ENCODE measurements around the gene PCA3. TPM values are rescaled to one million over a fixed set of nuclear protein-coding genes. Genes with fewer than 3 reads are reported as not detected.

The PCA3 gene
- total and polyA plus RNA-seq, 4 donors = 0.32 to 2.0 (median 0.81) TPM; not detected in 1

DNA sequence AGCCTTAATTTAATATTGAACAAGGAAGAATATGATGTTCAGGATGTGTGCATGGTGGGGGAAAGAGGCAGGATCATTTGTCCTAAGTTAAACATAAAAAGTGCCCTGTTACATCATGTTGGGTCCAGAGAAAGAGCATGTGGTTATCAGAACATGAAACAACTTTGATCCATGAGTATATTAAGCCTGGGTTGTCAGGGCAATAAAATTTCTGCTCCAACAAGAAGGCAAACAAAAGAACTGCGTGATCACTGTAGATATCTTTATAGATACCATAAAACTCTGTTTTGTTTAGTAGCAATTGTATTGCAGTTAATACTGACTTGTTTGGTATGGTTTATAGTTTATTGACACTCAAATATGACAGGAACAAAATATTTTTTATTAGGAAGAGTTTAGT is 35.2 kb downstream of the PCA3 start:
- ATAC-seq (ENCODE audit: low FRiP score) (no peak), DNase-seq (no peak)
- Histone ChIP-seq H3K9me3 (ENCODE audit: control insufficient read depth, low read length) (no peaks in the 10 kb centered on the region), H3K4me1 (ENCODE audit: control insufficient read depth in 1 of 2, insufficient read depth in 2 of 2, low read length in 2 of 2) (peaks cover 0 to 3% of the 10 kb centered on the region in 2 donors), H3K36me3 (ENCODE audit: control insufficient read depth in 1 of 2, insufficient read depth in 2 of 2, low read length in 1 of 2) (peaks cover 1 to 5% of the 10 kb centered on the region in 2 donors), H3K27me3 (ENCODE audit: control insufficient read depth in 1 of 2, insufficient read depth in 2 of 2, low read length in 1 of 2) (no peaks in the 10 kb centered on the region), H3K4me3 (ENCODE audit: low read length in 2 of 2) (no peak overlapping the region), H3K27ac (ENCODE audit: low read depth in 1 of 2, low read length in 2 of 2) (no peak overlapping the region)
- 91 to 96% methylated on average over 1 of the region's 1 CpG for WGBS, 2 donors
- intact Hi-C loops (cut with DNase I) = no loop called here

GRCh38 chr9:76800901-76801300 is 36.7 kb downstream of the PCA3 start:
- DNase-seq (no peak), ATAC-seq (ENCODE audit: low FRiP score) (no peak)
- Histone ChIP-seq H3K4me1 (ENCODE audit: control insufficient read depth in 1 of 2, insufficient read depth in 2 of 2, low read length in 2 of 2) (peaks cover 0 to 3% of the 10 kb centered on the region in 2 donors), H3K9me3 (ENCODE audit: control insufficient read depth, low read length) (no peaks in the 10 kb centered on the region), H3K27ac (ENCODE audit: low read depth in 1 of 2, low read length in 2 of 2) (no peak overlapping the region), H3K27me3 (ENCODE audit: control insufficient read depth in 1 of 2, insufficient read depth in 2 of 2, low read length in 1 of 2) (no peaks in the 10 kb centered on the region), H3K36me3 (ENCODE audit: control insufficient read depth in 1 of 2, insufficient read depth in 2 of 2, low read length in 1 of 2) (peaks cover 2% of the 10 kb centered on the region in 2 donors), H3K4me3 (ENCODE audit: low read length in 2 of 2) (no peak overlapping the region)
- WGBS, 2 donors = 93 to 96% methylated on average over 1 of the region's 1 CpG
- intact Hi-C loops (cut with DNase I) = no loop called here

- 92 to 94% methylated on average over 2 of the region's 2 CpGs for WGBS, 2 donors
- DNase-seq (no peak), ATAC-seq (ENCODE audit: low FRiP score) (no peak)
- no peaks in the 10 kb centered on the region for H3K4me1 ChIP-seq (ENCODE audit: control insufficient read depth in 1 of 2, insufficient read depth in 2 of 2, low read length in 2 of 2)
- intact Hi-C loops (cut with DNase I) = no loop called here
- H3K9me3 ChIP-seq (ENCODE audit: control insufficient read depth, low read length) = no peaks in the 10 kb centered on the region
- no peak overlapping the region for H3K27ac ChIP-seq (ENCODE audit: low read depth in 1 of 2, low read length in 2 of 2)
- H3K4me3 ChIP-seq (ENCODE audit: low read length in 2 of 2) = no peak overlapping the region
- peaks cover 0 to 2% of the 10 kb centered on the region in 2 donors for H3K36me3 ChIP-seq (ENCODE audit: control insufficient read depth in 1 of 2, insufficient read depth in 2 of 2, low read length in 1 of 2)
- no peaks in the 10 kb centered on the region for H3K27me3 ChIP-seq (ENCODE audit: control insufficient read depth in 1 of 2, insufficient read depth in 2 of 2, low read length in 1 of 2)
Observed at GRCh38 chr9:76803083-76803482, 38.8 kb downstream of the PCA3 start.

- Histone ChIP-seq H3K36me3 (ENCODE audit: control insufficient read depth in 1 of 2, insufficient read depth in 2 of 2, low read length in 1 of 2) (peaks cover 0 to 2% of the 10 kb centered on the region in 2 donors), H3K27ac (ENCODE audit: low read depth in 1 of 2, low read length in 2 of 2) (no peak overlapping the region), H3K27me3 (ENCODE audit: control insufficient read depth in 1 of 2, insufficient read depth in 2 of 2, low read length in 1 of 2) (no peaks in the 10 kb centered on the region), H3K4me1 (ENCODE audit: control insufficient read depth in 1 of 2, insufficient read depth in 2 of 2, low read length in 2 of 2) (no peaks in the 10 kb centered on the region), H3K9me3 (ENCODE audit: control insufficient read depth, low read length) (no peaks in the 10 kb centered on the region), H3K4me3 (ENCODE audit: low read length in 2 of 2) (no peak overlapping the region)
- ATAC-seq (ENCODE audit: low FRiP score) (no peak), DNase-seq (no peak)
- intact Hi-C loops (cut with DNase I) = no loop called here
- WGBS, 2 donors = 89 to 94% methylated on average over 7 of the region's 7 CpGs
Observed at GRCh38 chr9:76803762-76804161, 39.5 kb downstream of the PCA3 start.

GRCh38 chr9:76808636-76809035 is 44.4 kb downstream of the PCA3 start:
- DNase-seq (no peak), ATAC-seq (ENCODE audit: low FRiP score) (no peak)
- H3K4me1 ChIP-seq (ENCODE audit: control insufficient read depth in 1 of 2, insufficient read depth in 2 of 2, low read length in 2 of 2) = peaks cover 0 to 3% of the 10 kb centered on the region in 2 donors
- no peak overlapping the region for H3K27ac ChIP-seq (ENCODE audit: low read depth in 1 of 2, low read length in 2 of 2)
- WGBS, 2 donors = 67 to 68% methylated on average over 5 of the region's 5 CpGs
- no peaks in the 10 kb centered on the region for H3K27me3 ChIP-seq (ENCODE audit: control insufficient read depth in 1 of 2, insufficient read depth in 2 of 2, low read length in 1 of 2)
- intact Hi-C loops (cut with DNase I) = no loop called here
- H3K4me3 ChIP-seq (ENCODE audit: low read length in 2 of 2) = no peak overlapping the region
- H3K9me3 ChIP-seq (ENCODE audit: control insufficient read depth, low read length) = no peaks in the 10 kb centered on the region
- peaks cover 0 to 8% of the 10 kb centered on the region in 2 donors for H3K36me3 ChIP-seq (ENCODE audit: control insufficient read depth in 1 of 2, insufficient read depth in 2 of 2, low read length in 1 of 2)

DNA sequence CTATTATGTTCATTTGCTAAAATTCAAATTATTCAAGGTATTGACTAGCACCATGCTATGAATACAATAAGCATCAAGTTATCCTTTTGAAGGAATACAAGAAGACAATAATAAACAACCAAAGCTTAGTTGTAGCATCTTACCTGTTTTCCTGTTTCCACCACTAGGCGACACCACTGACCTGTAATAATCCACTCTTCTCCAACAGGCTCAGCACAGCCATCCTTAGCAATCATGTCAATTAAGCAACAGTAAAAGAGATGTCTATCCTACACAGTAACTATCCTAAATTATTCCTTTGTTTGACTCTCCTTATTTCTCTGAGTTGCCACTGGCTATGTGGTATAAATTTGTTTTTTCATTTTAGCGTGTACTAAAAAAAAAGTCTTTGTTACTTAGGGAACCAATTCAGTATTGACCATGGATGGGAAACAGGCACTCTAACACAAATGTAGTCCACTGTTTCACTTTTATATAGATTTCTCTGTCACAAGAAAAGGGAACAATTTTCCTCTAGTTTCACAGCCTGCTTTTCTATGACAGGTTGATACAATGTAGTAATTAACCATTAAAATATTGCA is 46.2 kb downstream of the PCA3 start:
- ATAC-seq (ENCODE audit: low FRiP score) = peak; percentile 63
- Histone ChIP-seq H3K4me3 (ENCODE audit: low read length in 2 of 2) (no peak overlapping the region), H3K4me1 (ENCODE audit: control insufficient read depth in 1 of 2, insufficient read depth in 2 of 2, low read length in 2 of 2) (peaks cover 0 to 3% of the 10 kb centered on the region in 2 donors), H3K9me3 (ENCODE audit: control insufficient read depth, low read length) (no peaks in the 10 kb centered on the region), H3K27me3 (ENCODE audit: control insufficient read depth in 1 of 2, insufficient read depth in 2 of 2, low read length in 1 of 2) (no peaks in the 10 kb centered on the region), H3K36me3 (ENCODE audit: control insufficient read depth in 1 of 2, insufficient read depth in 2 of 2, low read length in 1 of 2) (peaks cover 0 to 6% of the 10 kb centered on the region in 2 donors), H3K27ac (ENCODE audit: low read depth in 1 of 2, low read length in 2 of 2) (no peak overlapping the region)
- no peak for DNase-seq
- 36 to 39% methylated on average over 2 of the region's 2 CpGs for WGBS, 2 donors
- intact Hi-C loops (cut with DNase I) = loop anchor here (1.0 kb wide), 2 partner anchors 177 to 178 kb away; no protein-coding TSS in a partner anchor

DNA sequence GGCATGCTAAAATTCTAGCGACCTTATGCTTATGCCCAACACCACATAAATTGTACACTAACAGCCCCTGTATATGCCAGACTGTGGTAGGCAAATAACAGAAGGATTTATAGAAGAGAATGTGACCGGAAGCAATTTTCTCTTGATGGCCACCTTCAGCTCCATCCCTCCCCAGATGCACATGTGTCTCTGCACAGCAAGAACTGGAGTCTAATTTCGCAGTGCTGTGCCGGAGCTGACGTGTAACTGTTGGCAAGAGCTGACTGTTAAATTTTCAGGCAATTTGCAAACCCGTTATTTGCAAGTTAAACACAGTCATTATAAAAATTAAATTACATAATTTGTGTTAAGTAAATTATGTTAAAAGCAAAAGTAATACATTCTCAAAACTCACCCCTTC is 48.4 kb downstream of the PCA3 start:
- Histone ChIP-seq H3K9me3 (ENCODE audit: control insufficient read depth, low read length) (no peaks in the 10 kb centered on the region), H3K4me3 (ENCODE audit: low read length in 2 of 2) (no peak overlapping the region), H3K4me1 (ENCODE audit: control insufficient read depth in 1 of 2, insufficient read depth in 2 of 2, low read length in 2 of 2) (peaks cover 2 to 3% of the 10 kb centered on the region in 2 donors), H3K36me3 (ENCODE audit: control insufficient read depth in 1 of 2, insufficient read depth in 2 of 2, low read length in 1 of 2) (peaks cover 0 to 9% of the 10 kb centered on the region in 2 donors), H3K27ac (ENCODE audit: low read depth in 1 of 2, low read length in 2 of 2) (no peak overlapping the region), H3K27me3 (ENCODE audit: control insufficient read depth in 1 of 2, insufficient read depth in 2 of 2, low read length in 1 of 2) (no peaks in the 10 kb centered on the region)
- intact Hi-C loops (cut with DNase I) = no loop called here
- WGBS, 2 donors = 86 to 91% methylated on average over 6 of the region's 6 CpGs
- ATAC-seq (ENCODE audit: low FRiP score) = no peak
- no peak for DNase-seq

- Histone ChIP-seq H3K9me3 (ENCODE audit: control insufficient read depth, low read length) (no peaks in the 10 kb centered on the region), H3K4me1 (ENCODE audit: control insufficient read depth in 1 of 2, insufficient read depth in 2 of 2, low read length in 2 of 2) (peaks cover 0 to 3% of the 10 kb centered on the region in 2 donors), H3K27ac (ENCODE audit: low read depth in 1 of 2, low read length in 2 of 2) (peak overlapping the region; percentile 88 to 99), H3K36me3 (ENCODE audit: control insufficient read depth in 1 of 2, insufficient read depth in 2 of 2, low read length in 1 of 2) (peaks cover 0 to 3% of the 10 kb centered on the region in 2 donors), H3K4me3 (ENCODE audit: low read length in 2 of 2) (no peak overlapping the region), H3K27me3 (ENCODE audit: control insufficient read depth in 1 of 2, insufficient read depth in 2 of 2, low read length in 1 of 2) (no peaks in the 10 kb centered on the region)
- ATAC-seq (ENCODE audit: low FRiP score) = no peak
- intact Hi-C loops (cut with DNase I) = loop anchor here (5.0 kb wide), 3 partner anchors 80 to 110 kb away; partner anchors contain the start of gene PRUNE2 (in 1 of the 2)
- 91 to 100% methylated on average over 1 of the region's 1 CpG for WGBS, 2 donors
- DNase-seq = no peak
Observed at GRCh38 chr9:76817489-76817888, 53.3 kb downstream of the PCA3 start.

DNA sequence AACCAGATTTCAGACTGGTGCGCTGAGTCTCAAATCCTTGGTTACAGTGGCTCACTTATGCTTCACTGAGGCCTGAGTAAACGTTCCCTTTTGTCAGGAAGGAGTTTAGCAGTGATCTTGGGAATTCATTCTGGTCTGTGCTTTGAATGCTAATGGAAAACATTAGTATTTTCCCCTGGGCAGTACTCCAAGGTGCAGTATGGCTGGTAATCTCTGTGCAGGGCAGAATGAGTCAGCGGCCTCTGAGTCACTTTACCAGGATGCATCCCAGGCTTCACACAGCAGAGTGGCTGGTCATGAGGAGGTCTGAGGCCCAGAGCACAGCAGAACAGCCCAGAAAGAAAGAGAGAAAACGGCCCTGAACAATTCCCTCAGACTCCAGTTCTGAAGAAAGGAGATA is 54.0 kb downstream of the PCA3 start:
- Histone ChIP-seq H3K4me1 (ENCODE audit: control insufficient read depth in 1 of 2, insufficient read depth in 2 of 2, low read length in 2 of 2) (peaks cover 0 to 3% of the 10 kb centered on the region in 2 donors), H3K4me3 (ENCODE audit: low read length in 2 of 2) (no peak overlapping the region), H3K9me3 (ENCODE audit: control insufficient read depth, low read length) (no peaks in the 10 kb centered on the region), H3K27ac (ENCODE audit: low read depth in 1 of 2, low read length in 2 of 2) (peak overlapping the region; percentile 33 to 99), H3K27me3 (ENCODE audit: control insufficient read depth in 1 of 2, insufficient read depth in 2 of 2, low read length in 1 of 2) (no peaks in the 10 kb centered on the region), H3K36me3 (ENCODE audit: control insufficient read depth in 1 of 2, insufficient read depth in 2 of 2, low read length in 1 of 2) (peaks cover 0 to 3% of the 10 kb centered on the region in 2 donors)
- peak; percentile 92 to 93 for DNase-seq
- intact Hi-C loops (cut with DNase I) = loop anchor here (5.0 kb wide), 3 partner anchors 79 to 109 kb away; partner anchors contain the start of gene PRUNE2 (in 1 of the 2)
- 7 to 9% methylated on average over 4 of the region's 4 CpGs for WGBS, 2 donors
- peak; percentile 97 for ATAC-seq (ENCODE audit: low FRiP score)
